Stimulated activated CD4-positive, alpha-beta T cell treated with anti-CD3 and anti-CD28 coated beads, Interleukin-4, amount 100 ng/mL, for 48 hours (primary cell): ENCODE results near the gene ATP6V1G3.
"Not testable (repeated sequence)": the region's sequence is repeated elsewhere in the genome, so short reads cannot be mapped to it uniquely, and the experiment has no call there.

Experiments
- DNase-seq, 2 donors: peaks; one replicate each; pipeline ENCODE4 v3.0.0-alpha.2; 2020; ENCODE audit warnings: low read depth in 2 of 2

The ATP6V1G3 gene

DNA sequence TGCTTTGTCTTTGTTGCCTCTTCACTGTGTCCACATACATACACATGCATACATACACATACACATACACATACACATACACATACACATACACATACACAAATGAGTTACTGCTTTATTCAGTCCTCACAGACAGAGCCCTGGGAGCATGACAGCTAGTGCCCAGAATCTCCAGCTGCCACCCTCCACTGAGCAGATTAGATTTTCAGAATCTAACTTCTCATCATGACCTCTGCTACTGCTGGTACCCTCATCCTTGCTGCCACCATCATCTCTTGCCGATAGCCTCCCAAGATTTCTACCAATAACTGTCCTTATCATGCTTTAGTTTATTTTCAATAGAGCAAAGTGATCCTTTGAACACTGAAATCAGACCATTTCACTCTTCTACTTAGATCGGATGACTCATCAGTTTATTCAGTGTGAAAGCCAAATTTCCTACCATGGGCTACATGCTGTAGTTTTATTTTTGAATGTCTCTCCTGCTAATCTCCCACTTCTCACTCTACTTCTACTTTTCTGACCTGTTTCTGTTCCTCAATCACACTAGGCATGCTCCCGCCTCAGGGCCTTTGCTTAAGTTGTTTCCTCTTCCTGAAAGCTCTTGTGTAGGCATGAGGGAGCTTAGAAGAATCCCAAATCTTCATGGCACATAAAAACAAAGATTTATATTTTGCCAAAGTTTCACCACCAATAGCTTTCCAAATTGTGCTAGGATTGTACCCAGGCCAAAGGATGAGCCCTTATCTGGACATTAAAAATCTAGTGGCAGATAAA, 43.0 kb downstream of the ATP6V1G3 start:
- no peak for DNase-seq

DNA sequence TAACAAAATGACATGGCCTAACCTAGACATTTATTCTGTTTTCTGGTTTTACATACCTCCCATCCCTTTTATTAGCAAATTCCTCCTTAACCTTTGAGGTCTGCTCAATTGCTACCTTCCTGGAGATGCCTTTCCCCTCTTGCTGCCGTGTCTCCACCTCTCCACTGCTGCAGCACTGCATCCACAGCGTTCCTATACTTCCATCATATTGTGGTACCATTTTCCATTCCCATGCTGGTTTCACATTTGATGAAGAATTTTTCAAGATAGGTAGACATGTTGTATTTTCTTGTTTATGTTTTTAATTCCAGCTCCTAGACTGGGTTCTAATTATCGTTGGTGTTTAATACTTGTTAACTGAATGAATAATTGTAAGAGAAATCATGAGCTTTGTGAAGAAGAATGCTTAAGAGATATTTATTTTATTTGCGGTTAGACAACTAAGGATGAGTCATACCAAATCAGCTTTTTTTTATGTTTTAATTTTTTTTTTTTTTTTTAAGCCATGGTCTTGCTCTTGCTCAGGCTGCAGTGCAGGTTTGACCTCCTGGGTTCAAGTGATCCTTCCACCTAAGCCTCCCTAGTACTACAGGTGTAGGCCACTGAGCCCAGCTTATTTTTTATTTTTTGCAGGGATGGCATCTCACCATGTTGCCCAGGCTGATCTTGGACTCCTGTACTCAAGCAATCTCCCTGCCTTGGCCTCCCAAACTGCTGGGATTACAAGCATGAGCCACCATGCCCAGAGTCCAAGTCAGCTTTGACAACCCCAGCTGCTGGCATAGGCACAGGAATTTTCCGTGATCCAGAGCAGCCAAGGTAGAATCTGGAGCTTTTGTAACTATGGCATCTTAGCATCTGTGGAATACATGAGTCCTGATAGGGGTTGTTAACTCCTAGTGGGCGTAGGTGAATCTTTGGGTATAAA, 44.0 kb downstream of the ATP6V1G3 start:
- no peak for DNase-seq

DNA sequence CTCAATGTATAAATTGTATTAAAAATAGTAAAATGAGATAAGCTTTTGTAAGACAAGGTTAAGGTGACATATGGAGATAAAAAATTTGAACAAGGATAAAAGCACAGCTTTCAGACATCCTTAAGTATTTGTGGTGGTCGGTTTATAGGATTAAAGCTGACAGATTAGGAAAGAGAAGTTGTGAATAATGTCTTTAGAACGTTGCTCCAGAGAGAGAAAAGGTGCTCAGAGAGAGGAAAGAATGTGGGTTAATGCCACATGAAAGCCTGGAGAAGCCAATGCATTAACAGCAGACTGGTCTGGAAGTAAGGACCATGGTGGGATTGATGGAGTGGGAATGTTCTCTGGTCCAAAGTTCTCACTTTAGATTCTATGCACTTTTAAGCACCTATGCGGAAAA, 44.8 kb downstream of the ATP6V1G3 start:
- no peak for DNase-seq

DNA sequence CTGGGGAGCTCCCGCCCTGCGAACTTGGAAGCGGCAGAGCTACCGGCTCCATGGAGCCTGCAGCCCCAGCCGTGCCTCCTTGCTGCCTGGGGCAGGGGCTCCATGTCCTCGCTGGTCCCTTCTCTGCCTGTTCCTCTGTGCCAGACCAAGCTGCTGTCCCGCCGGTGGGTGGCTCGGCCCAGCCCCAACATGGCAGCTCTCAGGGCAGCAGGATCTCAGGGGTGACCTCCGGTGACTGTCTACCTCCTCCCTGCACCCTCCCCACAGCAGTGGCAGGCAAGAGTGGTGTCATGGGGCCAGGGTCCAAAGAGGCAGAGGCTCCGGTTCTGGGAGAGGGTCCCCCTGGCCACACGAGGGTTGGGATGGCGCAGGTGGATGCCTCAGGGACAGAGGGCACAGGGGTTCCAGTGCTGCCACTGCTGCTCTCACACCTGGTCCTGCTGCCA, 45.8 kb downstream of the ATP6V1G3 start:
- no peak for DNase-seq

DNA sequence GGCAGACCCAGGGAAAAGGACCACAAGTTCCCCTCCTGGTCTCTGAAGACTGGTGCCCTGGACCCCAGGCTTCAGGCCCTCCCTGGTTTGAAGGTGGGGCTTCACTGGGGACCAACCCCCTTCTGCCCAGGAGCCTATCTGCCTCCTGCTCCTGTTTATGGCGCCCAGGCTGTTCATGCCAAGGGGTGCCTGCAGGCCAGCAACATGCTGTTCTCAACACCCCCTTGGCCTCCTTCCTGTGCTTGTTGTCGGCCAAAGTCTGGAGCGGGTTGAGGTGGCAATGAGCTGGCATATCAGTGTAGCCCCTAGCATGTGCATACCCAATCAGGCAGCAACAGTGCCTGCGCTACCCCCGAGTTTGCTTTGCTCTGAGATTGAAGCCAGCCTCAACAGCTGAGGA, 46.3 kb downstream of the ATP6V1G3 start:
- DNase-seq = no peak

DNA sequence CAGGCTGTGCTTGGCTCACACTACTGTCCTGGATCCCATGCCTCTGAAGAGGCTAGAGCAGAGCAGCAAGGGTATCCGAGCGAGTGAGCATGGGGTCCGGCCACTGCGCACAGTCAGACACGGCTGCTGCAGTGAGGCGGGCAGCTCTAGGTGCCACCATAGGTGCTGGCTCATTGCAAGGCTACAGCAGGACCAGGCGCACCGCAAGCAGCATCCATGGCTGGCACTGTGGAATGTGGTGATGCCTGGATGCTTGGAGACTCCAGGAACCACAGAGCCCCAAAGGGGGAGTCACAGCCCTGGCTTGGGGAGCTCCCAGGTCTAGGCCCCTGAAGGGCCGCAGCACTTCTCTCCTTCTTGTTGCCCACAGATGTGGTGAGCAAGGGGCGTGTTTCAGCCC, 47.2 kb downstream of the ATP6V1G3 start:
- no peak for DNase-seq

DNA sequence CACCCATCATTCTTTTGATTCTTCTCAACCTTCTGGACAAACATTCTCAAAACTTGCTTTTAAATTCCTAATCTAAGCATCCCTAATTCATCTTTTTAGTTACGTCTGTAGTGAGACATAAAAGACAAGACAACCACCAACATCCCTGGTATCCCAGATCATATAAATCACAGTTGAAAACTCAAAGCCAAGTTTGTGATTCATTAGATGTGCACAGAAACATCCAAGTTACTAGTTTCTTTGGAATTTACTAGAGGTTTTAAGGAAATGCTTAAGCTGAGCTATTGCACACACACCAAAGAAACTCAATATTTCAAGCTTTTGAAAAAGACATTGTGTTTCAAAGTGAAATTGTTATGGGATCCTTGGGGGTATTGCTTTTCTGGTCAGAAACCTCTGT, 47.6 kb downstream of the ATP6V1G3 start:
- no peak for DNase-seq

DNA sequence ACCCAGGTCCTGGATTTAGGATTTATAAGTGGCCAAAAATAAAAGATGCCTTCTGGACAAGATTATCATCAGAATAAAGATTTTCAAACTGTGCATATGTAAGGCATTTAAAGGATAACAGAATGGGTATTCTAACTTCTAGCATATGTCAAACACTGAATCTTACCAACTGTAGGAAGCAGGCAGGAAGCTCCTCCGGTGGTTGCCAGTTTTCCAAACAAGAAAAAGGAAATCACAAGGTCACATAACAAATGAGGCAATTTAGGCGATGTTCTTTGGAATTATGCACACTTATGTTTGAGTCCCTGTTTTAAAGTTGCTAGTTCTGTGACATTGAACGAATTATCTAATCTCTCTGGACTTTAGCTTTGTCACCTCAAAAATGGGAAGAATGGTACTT, 48.9 kb downstream of the ATP6V1G3 start:
- DNase-seq = no peak

DNA sequence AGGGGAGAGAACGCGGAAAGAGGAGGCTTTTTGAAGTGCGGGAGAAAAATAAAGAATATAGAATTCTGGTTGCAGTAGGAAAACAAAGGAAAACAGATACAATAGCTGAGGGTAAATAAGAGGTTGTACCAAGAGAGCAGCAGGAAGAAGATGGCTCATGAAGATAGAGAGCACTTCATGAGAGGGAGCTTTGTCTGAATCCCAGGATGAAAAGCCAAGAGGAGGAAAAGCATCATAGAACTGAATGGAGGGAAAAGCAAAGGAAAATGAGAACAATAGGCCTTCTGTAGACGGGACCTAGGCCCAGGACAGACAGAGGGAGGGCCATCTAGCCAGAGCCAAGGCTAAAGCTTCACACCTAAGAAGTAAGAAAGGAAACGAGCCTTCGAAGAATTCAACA, 49.5 kb downstream of the ATP6V1G3 start:
- DNase-seq = no peak

DNA sequence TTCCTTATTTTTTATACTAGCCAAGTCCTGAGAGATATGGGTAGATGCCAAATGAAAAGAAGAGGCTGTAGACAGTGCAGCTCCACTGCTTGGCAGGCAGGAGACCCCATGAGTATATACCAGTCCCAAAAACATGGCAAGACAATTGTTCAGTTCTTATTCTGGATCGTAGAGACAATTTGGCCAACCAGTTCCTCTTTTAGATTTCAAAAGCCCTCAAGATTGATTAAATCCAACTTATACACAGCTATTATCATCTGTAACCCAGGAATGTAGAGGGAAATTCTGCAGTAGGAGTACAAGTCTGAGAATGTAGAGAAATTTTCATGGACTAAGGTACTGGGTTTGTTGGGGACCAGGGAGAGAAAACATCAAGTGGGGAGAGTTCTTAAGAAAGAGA, 50.3 kb downstream of the ATP6V1G3 start:
- no peak for DNase-seq

DNA sequence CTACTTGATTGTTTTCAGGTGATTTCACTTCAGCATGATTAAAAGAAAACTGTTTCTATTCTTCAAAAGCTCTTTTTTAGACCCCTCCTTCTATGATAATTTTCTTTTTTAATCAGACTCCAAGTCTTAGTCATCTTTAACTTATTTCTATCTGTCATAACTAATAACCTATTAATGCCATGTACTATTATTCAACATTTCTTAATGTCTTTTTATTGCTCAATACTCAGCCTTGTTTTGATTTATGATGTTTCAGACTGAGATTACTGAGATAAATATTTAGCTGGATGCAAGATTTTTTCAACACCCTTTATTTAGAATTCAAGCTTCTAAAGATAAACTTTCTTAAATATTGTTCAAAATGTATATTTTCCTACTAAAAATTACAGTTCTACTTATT, 53.6 kb downstream of the ATP6V1G3 start:
- no peak for DNase-seq

DNA sequence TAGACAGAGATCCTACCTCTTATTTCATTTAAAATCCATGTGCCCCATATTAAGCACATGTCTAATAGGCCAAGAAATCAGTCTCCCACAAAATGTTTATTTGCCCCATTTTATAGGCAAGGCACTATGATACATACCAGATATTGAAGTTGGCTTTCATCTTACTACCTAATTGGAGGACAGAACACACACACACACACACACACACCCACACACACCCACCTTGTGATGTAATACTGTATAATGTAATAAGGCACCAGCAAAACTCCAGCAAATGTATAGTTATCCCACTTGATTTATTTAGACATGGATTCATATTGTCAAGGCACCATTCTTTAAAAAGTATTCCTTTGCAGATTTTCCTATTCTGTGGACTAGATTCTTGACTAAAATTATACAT, 56.8 kb downstream of the ATP6V1G3 start:
- DNase-seq = no peak

DNA sequence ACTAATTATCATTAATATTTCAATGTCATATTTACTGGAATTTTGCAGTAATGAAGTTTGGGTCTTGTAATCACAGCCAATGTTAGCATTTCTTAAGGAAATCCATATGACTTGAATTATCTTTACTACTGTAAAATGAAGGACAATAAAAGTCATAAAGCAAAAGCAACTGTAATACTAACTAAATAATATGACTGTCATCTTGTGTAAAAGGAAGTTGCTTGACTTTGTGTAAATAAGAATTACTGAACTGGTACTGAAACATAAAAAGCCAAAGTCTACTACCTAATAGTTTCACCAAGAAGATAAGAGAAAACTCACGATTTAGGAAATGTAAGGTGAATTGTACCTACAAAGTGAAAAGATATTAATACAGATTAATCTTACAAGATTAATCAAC, 57.5 kb downstream of the ATP6V1G3 start:
- DNase-seq = no peak

DNA sequence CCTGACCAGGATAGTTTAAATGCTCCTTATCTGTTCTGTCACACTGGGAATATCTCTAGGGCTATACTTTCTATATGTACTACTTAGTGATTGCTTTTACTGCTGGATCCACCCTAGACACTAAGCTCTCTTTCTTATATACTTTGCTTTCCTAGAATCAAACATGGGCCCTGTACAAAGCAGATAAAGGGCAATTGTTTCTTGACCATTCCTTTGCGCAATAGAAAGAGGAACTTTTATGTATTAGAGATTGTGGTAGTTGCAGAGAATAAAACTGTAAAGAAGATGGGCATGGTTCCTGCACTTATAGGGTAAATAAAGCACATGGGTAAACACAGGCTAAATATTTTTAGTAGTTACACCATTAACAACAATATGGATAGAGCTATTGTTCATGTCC, 58.8 kb downstream of the ATP6V1G3 start:
- no peak for DNase-seq

DNA sequence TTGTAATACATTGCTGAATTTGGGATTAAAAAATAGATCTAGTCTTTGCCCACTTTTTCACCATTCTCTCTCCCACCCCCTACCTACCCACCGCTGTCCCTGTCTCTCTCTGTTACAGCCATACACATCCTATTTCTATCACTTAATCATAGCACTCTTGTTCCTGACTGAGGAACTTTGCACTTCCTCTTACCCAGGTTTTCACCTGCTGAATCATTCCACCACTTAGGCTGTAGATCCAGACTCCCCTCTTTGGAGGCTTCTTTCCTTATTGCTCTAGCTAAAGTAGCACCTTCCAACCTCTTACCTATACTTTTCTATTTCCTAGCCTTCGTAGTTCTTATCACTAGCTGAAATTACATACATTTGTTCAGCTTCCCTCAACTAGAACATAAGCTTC, 59.6 kb downstream of the ATP6V1G3 start:
- no peak for DNase-seq

DNA sequence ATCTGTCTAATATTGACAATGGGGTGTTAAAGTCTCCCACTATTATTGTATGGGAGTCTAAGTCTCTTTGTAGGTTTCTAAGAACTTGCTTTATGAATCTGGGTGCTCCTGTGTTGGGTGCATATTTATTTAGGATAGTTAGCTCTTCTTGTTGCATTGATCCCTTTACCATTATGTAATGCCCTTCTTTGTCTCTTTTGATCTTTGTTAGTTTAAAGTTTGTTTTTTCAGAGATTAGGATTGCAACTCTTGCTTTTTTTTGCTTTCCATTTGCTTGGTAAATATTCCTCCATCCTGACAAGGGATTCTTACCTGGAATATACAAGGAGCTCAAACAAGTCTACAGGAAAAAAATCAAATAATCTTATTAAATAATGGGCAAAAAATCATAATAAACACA, 63.1 kb downstream of the ATP6V1G3 start:
- not testable (repeated sequence) for DNase-seq
